NK-92 treated with Interleukin-12 subunit alpha and Interleukin-12 subunit beta, amount 100 ng/mL, for 24 hours (cell line): ENCODE measurements around the gene GPC5.

Experiments
- DNase-seq: peaks from one replicate; lab custom pipeline; 2025; lab: John Stamatoyannopoulos, UW

GPC5 gene

DNA sequence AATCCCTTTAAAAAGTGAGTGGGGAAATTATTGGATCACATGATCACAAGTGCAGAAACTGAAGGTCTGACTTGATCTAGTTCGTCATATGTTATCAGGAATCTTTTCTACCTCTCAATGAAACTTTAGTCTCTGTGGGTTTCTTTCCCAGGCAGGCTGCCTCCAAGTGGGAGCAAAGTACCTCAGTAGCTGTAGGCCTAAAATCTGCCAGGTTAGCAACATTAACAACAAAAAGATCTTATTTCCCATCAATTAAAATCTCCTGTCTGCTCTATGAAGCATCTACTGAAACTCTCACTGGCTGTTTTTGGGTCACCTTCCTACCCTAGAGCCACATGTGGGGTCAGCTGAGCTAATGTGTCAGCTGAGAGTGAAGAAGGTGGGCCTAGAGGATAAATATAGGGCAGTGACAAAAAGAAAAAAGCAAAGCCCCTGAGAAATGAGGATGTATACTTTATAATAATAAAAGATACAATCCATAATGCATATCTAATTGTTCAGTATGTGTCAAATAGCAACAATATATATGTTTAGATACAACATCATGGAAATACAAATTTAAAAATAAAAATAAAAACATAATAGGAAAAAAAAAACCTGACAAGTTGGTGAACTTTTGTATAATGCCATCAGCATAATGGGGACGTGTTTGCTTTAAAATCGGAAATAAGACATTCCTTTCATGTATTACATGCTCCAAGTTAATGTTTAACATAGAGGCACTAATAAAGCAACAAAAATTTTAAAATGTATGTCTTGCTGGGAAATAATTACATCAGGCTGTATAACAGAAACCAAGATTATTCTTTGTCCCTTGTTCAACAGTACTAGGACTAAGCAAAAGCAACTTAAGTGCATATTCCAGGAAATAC is 141.1 kb downstream of the GPC5 start:
- DNase-seq: no peak

DNA sequence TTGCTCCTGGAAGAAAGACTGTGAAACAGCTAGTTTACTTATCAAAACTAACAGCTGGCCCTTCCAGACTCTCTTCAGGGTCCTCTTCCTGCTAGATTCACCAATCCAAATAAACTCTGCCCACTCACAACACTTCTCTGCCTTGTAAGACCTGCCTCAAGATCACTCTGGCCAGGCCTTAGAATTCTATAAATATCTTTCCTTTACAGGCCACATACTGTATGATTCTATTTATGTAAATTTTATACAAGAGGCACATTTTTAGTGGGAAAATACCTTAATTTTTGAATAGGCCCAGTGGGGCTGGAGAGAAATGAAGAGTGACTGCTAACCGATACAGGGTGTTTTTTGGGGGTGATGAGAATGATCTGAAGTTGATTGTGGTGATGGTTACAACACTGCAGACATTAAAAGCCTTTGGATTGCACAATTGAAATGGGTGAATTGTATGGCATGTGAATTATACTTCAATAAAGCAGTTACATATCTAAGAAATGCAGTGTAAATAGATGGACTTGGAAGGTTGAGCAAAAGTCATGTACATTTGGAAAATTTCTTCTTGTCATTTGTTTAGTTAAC is 141.8 kb downstream of the GPC5 start:
- DNase-seq: no peak

DNA sequence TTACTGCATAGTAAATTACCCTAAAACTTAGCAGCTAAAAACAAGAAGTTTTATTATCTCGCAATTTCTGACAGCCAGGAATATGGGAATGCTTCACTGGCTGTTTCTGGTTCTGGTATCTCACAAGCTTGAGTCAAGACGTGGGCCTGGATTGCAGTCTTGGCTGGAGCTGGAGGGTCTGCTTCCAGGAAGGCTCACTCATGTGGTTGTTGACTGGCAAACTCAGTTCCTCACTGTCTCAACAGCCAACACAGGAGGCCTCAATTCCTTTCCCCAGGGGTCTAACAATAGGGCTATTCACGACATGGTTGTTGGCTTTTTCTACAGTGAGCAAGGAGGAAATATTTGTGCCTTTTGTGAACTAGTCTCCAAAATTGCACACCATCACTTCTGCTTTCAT is 146.3 kb downstream of the GPC5 start:
- DNase-seq: no peak

DNA sequence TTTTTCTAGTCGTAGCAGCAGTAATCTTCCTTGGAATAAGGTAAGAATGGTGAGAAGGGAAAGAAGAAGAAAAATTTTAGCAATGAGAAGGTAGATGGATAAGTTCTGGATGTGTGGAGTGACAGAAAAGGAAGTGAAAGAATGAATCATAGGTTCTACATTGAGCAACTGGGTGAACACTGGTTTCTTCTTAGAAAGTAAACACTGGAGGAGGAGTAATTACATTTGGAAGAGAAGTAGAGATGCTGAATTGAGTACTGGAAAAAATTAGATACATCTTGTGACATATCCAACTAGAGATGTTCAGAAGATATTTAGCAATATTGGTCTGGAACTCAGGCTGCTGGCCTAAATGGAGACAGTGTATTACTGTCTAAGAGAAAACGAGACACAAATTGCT is 148.5 kb downstream of the GPC5 start:
- DNase-seq: no peak

DNA sequence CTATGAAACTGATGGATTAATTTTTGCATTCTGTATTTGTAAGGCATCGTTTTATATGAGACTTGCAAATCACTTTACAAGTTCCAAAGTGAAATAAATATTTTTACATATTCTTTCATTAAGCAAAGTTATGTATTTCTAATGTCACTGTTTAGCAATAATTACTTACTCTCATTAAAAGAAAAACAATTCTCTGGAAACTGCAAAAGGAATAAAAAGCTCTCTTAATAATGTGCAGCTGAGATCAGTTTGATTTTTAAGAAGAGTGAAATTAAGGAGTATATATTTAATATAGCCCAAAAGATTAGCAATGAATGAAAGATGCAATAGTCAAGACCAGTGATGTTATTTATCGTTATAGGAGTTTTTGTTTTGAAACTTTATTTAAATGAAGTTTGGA is 155.2 kb downstream of the GPC5 start:
- DNase-seq: no peak

DNA sequence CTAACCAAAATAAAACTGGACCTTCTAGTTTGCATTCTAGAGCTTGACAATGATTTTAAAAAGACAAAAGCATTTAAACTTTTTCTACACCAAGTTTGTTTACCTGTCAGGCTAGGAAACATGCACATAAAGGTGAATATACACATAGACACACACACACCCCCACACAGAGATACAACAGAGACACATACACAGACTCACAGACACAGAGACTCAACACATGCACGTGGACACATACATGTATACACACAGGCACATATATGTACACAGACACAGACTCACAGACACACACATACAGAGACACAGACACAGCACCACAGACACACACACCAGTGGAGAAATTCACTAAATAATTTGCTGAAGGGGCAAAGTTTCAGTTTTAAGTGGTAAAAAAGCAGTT is 155.7 kb downstream of the GPC5 start:
- no peak for DNase-seq

DNA sequence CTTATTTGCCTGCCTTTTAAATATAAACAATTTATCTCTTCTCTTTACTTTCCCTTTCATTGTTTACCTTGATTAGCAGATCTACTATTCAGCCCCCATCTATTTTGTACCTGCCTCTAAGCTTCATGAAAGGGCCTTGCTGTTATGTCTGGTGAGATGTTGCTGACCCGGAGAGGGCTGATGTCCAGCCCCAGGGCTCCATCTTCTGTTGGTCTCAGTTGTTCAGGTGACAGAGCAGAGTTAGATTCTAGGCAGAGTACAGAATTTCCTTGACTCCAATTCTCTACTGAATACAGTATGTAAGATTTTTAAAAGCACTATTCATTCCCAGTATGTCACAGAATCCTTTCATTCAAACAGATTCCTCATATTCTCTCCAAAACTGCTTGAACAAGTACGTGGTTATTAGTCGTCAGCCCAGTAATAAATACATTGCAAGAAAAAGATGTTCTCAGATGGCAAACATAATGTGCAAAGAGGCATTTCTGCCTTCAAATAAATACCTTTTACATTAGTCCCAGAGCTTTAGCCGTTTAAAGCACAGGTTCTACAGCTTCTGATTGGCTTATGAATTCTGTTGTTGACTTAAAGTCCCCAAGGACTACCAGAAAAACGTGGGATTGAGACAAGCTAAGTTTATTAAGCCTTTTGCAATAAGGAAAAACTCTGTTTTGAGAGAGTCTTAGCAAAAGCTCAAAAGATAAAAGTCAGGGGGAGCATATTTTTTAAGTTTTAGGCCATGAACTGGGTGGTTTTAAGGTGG is 159.1 kb downstream of the GPC5 start:
- DNase-seq: no peak

DNA sequence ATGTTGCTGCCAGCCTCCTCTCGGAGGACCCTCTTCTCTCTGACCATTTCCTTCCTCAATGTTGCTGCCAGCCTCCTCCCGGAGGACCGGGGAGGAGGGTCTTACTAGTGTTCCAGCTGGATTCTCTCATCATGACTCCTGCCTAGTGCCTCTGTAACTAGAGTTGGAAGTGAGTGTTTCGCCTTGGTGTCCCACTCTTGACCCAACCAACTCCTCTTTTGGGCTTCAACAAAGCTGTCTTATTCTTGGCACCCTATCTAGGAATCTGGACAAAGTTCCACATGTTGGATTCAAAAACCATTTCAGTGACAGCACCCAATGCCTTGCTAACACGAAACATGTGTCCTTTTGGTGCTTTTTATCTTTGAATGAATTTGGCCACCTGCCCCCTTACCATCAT is 165.4 kb downstream of the GPC5 start:
- DNase-seq: no peak

DNA sequence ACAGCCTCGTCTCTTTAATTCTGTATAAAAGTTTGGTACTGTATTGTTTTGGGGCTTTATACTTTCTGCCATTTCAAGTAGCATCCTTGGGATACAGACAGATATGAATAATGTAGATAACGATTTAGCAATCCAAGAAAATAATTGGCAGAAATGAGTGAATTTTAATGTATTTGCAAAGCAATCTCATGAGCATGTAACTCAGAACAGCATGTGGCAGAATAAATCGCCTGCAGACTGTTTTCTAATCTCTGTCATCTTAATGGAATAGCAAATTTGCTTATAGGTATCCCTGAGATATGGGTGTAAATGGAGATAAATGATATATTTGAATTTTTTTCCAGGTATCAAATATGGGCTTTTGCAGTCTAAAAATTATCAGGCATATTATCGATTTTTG is 166.0 kb downstream of the GPC5 start:
- DNase-seq: no peak

DNA sequence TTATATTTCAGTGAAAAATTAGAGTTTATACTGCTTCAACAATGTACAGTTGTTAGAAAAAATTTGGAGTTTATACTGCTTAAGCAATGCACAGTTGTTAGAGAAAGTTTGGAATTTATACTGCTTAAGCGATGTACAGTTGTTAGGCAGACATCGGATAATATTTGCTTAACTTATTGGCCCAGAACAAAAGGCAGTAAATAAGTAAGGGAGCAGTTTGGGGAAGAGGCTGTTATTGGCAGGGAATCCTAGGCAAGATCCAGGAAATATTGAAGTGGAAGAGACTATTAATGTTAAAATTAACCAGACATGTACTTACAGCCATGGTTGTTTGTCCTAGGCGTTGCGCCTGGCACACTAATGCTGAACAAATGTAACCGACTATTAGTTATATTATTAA is 166.9 kb downstream of the GPC5 start:
- no peak for DNase-seq

DNA sequence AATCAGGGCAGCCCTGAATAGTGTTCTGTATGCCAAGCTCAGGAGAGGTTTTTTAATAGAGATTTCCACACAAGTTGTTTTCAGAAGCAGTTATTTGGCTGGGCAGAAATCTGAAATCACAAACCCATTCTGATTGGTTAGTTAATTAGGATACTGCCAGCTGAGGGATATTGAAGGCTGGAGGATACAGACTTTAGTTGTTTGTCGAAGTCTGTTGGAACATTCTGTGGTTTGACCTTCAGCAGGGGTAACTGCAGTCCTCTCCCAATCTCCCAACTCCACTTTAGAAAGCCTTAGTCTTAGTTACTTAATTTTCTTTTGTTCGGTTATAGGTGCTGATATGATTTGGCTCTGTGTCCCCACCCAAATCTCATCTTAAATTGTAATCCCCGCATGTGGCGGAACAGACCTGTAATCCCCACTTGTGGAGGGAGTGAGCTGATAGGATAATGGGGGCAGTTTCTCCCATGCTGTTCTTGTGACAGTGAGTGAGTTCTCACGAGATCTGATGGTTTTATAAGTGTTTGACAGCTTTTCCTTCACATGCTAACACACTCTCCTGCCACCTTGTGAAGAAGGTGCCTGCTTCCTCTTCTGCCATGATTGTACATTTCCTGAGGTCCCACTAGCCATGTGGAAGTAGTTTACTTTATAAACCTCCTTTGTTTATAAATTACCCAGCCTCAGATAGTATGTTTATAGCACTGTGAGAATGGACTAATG is 169.2 kb downstream of the GPC5 start:
- DNase-seq: no peak

DNA sequence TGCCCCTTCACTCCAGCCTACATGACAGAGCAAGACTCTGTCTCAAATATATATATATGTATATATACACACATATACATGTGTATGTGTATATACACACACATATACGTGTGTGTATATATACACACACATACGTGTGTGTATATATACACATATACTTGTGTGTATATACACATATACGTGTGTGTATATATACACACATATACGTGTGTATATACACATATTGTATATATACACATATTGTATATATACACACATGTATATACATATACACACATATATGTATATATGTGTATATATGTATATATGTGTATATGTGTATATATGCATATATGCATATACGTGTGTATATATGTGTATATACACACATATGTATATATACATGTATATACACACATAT is 173.3 kb downstream of the GPC5 start:
- DNase-seq: no peak

DNA sequence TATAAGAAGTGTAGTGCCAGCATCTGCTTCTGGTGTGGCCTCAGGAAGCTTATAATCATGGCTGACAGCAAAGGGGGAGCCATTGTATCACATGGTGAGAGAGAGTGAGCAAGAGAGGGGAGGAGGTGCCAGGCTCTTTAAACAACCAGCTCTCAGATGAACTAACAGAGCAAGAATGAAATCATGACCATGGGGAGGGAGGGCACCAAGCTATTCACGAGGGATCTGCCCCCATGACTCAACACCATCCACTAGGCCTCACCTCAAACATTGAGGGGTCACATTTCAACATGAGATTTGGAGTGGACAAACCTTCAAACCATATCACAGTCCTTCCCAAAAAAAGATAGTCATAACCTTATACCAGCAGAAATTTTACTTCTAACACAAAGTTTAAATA is 174.0 kb downstream of the GPC5 start:
- DNase-seq: no peak

DNA sequence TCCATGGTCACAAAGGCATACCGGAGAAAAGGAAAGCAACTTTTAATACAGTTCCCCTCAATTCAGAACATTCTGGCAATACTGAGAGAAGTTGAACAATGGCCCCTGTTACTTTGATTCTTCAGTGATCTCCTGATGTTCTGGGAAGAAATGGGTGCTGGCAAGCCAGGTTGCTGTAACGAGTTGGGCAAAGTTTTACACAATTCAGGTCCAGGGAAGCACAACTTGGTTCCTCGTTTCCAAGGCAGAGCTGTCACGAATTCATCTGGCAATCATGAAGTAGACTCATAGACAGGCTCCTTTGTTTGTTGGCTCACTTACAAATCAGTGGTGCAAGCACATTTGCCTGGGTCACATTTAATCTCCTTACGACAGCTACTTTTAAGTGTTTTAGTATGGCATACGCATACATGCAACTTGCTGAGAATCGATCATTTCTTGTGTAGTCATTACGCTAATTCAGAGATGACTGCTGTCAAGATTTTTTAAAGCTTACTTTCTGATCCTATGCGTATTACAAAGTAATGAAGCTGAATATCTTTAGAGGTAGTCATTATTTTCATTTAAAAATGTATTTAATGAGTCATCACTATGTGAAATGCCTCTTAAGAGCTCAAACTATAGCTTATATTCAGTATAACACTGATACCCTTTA is 174.7 kb downstream of the GPC5 start:
- no peak for DNase-seq

DNA sequence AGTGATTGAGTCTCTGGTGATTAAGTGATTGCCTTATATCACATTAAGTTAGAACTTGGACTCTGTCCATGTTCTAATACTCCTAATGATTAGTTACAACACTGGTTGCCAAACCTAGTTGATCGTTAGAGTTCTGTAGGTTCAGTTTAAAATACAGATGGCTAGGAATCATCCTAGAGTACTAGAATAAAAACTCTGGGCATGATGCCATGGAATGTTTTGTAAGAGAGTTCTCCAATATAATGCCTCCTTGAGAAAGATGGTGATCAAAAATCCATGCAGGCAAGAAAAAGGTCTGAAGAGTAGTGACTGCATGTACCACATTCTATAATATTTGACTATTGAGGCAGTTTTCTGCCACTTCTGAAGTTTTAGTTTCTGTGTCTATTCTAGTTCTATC is 176.3 kb downstream of the GPC5 start:
- DNase-seq: no peak

DNA sequence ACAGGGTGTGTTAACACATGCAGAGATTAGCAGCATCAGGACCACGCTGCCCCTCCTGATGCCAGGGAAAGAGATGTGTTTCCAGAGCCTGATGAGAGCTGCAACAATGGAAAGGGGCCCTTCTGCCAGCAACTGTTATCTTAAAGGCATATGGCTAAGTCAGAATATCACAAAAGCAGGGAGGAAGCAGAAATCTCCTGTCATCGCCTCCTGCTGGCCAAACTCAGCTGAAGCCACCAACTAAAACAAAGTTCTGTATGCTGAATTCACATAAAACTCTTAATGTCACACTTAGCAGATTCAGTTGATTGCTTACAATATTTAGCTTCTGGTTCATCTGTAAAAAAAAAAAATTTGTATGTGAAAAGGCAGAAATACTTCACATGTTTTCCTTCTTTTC is 178.2 kb downstream of the GPC5 start:
- DNase-seq: no peak

DNA sequence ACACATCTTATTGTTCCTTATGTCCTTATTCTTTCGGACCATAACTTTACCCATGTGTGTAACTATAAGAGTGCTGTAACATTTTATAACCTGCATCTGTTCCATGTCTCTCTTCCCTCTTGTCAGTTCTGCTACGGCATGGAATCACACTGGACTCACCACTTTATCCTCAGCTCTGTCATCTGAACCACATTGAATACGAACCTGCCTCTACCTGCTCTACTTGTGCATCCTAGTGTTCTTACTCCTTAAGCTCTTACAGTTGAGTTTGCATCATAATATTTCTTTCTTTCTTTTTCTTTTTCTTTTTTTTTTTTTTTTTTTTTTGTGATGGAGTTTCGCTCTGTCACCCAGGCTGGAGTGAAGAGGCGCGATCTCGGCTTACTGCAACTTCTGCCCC is 180.9 kb downstream of the GPC5 start:
- DNase-seq: no peak

DNA sequence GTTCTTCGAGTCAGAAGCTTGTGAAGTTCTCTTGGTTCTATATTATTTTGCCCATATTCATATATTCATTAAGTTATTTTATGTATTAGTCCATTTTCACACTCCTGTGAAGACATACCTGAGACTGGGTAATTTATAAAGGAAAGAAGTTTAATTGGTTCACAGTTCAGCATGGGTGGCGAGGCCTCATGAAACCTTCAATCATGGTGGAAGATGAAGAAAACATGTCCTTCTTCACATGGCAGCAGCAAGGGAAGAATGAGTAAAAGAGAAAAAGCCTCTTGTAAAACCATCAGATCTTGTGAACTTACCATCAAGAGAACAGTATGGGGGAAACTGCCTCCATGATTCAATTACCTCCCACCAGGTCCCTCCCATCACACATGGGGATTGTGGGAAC is 182.3 kb downstream of the GPC5 start:
- DNase-seq: no peak

DNA sequence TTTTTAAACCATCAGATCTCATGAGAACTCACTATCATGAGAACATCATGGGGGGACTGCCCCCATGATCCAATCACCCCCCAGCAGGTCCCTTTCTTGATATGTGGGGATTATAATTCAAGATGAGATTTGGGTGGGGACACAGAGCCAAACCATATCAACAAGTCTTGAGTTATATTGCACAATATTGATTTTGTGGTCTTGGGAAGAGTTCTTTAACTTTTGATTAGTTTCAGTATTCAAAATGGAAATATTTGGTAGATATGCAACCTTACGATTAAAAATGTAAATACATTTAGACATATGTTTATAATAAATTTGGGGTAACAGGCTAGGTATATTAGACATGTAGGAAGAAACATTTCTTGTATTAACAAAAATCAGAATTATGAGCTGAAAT is 188.2 kb downstream of the GPC5 start:
- DNase-seq: no peak

DNA sequence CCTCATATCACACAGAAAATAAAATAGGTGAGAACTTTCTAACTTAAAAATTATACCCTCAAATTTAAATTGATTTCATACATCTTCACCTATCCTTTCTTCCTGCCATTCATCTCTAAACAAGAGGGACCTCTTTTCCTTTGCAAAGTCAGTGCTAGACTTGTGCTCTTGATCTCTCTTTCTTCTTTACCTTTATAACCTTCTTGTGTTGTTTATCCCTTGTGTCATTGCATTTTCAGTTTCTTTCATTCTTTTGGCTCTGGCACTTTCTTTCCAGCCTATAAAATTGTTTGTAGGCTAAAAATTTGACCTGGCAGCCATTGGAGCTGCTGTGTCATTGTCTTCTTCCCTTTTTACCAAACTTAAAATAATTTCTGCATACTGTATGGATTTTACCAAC is 190.1 kb downstream of the GPC5 start:
- DNase-seq: no peak

DNA sequence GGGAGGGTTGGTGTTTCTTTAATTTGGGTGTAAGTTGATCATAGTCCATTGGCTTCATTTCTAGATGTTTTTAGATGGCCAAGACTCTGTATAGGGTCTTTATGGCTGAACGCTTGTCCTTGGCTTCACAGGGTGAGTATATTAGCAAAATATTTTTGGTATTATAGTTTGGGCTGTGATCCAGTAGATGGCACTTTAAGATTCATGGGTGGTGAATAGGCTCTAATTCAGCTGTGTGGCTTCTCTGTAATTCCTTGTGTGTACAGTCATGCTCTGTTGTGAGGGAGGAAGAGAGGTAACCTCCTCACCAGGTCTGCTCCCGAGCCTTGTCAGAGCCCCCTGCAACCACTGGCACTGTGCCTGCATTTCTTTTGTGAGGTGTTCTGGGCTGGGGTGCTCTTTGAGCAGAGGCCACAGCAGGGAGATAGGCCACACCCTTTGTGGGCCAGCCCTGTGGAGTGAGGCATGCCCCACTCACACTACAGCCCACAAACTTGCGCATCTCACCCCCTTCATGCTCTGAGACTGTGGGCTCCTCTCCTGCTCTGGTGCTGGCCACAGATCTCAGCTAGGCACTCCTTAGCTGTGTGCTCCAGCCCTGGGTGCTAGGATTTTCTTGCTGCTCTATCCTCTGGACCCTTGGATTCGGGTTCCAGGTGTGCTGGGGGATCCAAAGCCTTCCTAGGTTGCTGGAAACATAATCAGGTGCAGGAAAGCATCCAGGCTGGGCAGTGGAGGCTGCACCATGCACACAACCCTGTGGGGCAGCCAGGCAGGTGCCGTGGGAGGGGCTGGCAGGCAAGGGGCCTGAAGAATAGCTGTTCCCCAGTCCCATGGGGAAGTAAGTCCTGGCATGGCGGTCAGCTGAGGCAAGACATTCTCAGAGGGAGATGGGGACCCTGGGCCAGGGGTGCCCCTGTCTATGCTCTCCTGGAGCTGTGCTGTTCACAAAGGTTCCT is 193.9 kb downstream of the GPC5 start:
- no peak for DNase-seq
